Glutamatergic neuron (in vitro differentiated cells): ENCODE data around the gene HRH2. TPM values are rescaled to one million over a fixed set of nuclear protein-coding genes. Genes with fewer than 3 reads are reported as not detected.

Experiments
- DNase-seq: peaks from one replicate; pipeline ENCODE4 v3.0.0; 2022
- H3K27ac Mint-ChIP-seq: one replicate; pipeline ENCODE4 v1.8.0; 2020; ENCODE audit warnings: mild to moderate bottlenecking, mixed read lengths, inconsistent platforms; ENCODE audit not compliant: unreplicated experiment
- H3K27me3 Mint-ChIP-seq: one replicate; pipeline ENCODE4 v1.8.0; 2020; ENCODE audit warnings: mild to moderate bottlenecking, moderate library complexity, mixed read lengths, inconsistent platforms; ENCODE audit not compliant: unreplicated experiment
- H3K36me3 Mint-ChIP-seq: one replicate; pipeline ENCODE4 v1.8.0; 2020; ENCODE audit warnings: mild to moderate bottlenecking, mixed read lengths, inconsistent platforms; ENCODE audit not compliant: unreplicated experiment
- H3K4me1 Mint-ChIP-seq: one replicate; pipeline ENCODE4 v1.8.0; 2020; ENCODE audit warnings: mild to moderate bottlenecking, low read depth, mixed read lengths, inconsistent platforms; ENCODE audit not compliant: unreplicated experiment
- H3K4me3 Mint-ChIP-seq: one replicate; pipeline ENCODE4 v1.8.0; 2020; ENCODE audit warnings: mild to moderate bottlenecking, mixed read lengths, inconsistent platforms; ENCODE audit not compliant: unreplicated experiment
- H3K9me3 Mint-ChIP-seq: one replicate; pipeline ENCODE4 v1.8.0; 2020; ENCODE audit warnings: mild to moderate bottlenecking, moderate library complexity, mixed read lengths, inconsistent platforms; ENCODE audit not compliant: unreplicated experiment
- total RNA-seq: library from RNA; stranded (reverse); fragmentation: NEBNext Ultra II Directional; extraction: Animal tissue kit (Norgen Biotek cat#: 25700); gene quantifications from one replicate; pipeline ENCODE4 v1.2.1, GENCODE V29; 2021; ENCODE audit not compliant: unreplicated experiment
- TF ChIP-seq, protein P1 (sequence below): fragments of 200-600 bp; sonication (generic); IDR thresholded peaks from one replicate; pipeline ENCODE4 v1.5.0; 2021; ENCODE audit not compliant: partially characterized antibody, unreplicated experiment

HRH2 gene
- total RNA-seq, 1 donor from 2014 or later, result not detected

DNA sequence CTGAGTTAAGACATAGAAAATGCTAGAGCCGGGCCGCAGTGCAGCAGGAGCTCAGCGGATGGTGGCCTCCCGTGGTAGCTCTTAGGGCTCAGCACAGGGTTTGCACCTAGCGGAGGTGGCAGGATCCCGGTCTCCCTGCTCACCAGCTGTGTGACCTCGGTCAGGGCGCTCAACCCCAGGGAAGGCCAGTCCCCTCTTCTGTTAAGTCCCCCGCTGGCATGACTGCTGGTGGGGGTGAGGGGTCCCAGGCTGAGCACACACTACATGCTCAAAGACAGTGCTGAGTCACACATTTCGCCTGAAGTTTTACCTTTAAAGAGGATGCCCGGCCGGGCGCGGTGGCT, 39.0 kb downstream of the HRH2 start:
- Mint-ChIP-seq H3K4me3 (no peak overlapping the region), H3K36me3 (no peaks in the 10 kb centered on the region), H3K4me1 (peaks cover 3% of the 10 kb centered on the region), H3K27me3 (no peaks in the 10 kb centered on the region), H3K9me3 (no peaks in the 10 kb centered on the region), H3K27ac (no peak overlapping the region)
- TF ChIP-seq, protein P1, sequence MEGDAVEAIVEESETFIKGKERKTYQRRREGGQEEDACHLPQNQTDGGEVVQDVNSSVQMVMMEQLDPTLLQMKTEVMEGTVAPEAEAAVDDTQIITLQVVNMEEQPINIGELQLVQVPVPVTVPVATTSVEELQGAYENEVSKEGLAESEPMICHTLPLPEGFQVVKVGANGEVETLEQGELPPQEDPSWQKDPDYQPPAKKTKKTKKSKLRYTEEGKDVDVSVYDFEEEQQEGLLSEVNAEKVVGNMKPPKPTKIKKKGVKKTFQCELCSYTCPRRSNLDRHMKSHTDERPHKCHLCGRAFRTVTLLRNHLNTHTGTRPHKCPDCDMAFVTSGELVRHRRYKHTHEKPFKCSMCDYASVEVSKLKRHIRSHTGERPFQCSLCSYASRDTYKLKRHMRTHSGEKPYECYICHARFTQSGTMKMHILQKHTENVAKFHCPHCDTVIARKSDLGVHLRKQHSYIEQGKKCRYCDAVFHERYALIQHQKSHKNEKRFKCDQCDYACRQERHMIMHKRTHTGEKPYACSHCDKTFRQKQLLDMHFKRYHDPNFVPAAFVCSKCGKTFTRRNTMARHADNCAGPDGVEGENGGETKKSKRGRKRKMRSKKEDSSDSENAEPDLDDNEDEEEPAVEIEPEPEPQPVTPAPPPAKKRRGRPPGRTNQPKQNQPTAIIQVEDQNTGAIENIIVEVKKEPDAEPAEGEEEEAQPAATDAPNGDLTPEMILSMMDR, result peak; percentile 0
- no peak for DNase-seq

DNA sequence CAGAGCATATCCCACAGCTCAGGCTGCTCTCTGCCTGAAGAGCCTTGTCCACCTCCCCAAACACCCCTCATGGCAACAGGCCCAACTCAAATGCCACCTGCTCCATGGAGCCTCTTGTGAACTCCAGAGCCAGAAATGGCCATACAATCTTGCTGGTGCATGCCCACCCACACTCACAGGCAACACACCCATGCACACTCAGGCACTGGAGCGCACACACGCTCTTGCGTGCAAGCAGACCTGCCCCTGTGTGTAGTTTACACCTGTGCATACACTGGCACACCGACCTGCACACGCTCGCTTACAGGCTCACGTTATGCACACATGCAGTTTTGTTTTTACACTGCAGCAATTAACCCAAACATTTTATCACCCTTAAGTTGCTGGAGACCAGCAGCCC, 40.0 kb downstream of the HRH2 start:
- Mint-ChIP-seq H3K27me3 (no peaks in the 10 kb centered on the region), H3K4me3 (no peak overlapping the region), H3K4me1 (peaks cover 3% of the 10 kb centered on the region), H3K27ac (no peak overlapping the region), H3K36me3 (no peaks in the 10 kb centered on the region), H3K9me3 (no peaks in the 10 kb centered on the region)
- TF ChIP-seq, protein P1, result no peak
- DNase-seq, result no peak

DNA sequence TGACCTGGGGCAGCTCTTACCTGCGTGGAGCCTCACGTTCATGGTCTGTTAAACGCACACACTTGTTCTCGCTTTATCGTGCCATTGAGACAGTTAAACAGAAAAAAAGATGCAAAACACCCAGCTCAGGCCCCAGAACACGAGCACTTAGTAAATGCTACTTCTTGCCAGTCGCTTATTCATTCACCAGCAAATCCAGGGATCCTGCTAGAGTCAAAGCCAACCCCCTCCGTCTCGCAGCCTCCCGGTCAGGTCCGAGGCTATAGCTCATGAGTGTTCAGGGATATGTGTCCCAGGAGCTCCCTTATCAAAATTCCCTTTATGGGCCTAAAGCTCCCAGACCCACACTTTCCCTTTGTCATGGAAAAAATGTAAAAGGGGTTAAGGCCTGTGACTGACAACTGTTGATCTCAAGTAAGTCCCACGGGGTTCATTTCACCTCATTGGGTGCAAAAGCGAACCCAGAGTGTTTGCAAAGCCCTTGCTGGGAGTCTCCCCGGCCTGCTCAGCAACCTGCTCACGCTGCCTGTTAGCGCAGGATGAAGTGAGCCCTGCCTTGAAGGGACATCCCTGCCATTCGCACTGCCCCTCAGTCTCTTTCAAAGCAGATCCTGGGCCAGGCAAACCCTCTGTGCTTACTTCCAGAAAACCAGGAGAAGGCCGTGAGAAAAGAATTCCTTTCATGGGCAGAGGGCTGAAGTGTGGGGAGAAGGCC, 40.7 kb downstream of the HRH2 start:
- Mint-ChIP-seq H3K9me3 (no peaks in the 10 kb centered on the region), H3K4me3 (no peak overlapping the region), H3K27ac (no peak overlapping the region), H3K27me3 (no peaks in the 10 kb centered on the region), H3K4me1 (peaks cover 3% of the 10 kb centered on the region), H3K36me3 (peaks cover 5% of the 10 kb centered on the region)
- TF ChIP-seq, protein P1, result no peak
- no peak for DNase-seq

DNA sequence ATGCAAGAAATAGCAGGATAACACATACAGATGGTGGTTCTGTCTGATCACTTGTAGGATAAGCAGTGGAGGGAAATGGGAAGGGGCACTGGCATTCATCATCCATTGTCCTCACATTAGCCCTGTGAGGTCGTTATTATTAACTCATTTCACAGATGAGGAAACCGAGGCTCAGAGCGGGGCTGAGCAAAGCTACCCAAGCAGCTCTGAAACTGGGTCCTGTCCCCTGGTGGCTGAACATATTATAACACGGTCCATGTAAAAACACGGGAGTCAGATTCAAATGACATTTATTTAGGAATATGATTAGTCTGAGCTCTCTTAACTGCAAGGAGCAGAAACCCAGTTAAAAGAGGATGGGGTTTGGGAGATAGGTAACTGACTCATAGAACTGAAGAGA, 43.1 kb downstream of the HRH2 start:
- Mint-ChIP-seq H3K27me3 (no peaks in the 10 kb centered on the region), H3K27ac (no peak overlapping the region), H3K4me3 (no peak overlapping the region), H3K9me3 (peaks cover 2% of the 10 kb centered on the region), H3K4me1 (peaks cover 3% of the 10 kb centered on the region), H3K36me3 (peaks cover 6% of the 10 kb centered on the region)
- TF ChIP-seq, protein P1, result peak; percentile 60
- no peak for DNase-seq

DNA sequence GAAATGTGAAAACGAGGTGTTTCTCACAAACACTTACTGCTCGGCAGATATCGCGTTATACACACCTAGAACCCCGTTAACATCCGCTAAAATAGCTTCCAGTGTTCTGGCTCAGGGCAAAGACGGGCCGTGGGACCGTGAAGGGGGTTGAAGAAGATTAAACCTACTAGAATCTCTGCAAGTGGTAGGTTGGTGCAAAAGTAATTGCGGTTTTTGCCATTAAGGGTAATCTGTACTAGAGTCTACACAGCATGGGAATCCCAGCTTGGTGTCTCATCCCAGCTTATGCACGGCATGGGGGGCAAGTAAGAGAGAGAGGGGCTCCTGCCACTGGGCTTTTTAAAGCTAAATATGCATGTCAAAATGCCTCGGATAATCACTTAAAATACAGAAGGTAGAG, 43.9 kb downstream of the HRH2 start:
- peaks cover 2% of the 10 kb centered on the region for H3K9me3 Mint-ChIP-seq
- TF ChIP-seq, protein P1, result no peak
- peaks cover 6% of the 10 kb centered on the region for H3K36me3 Mint-ChIP-seq
- H3K4me3 Mint-ChIP-seq, result no peak overlapping the region
- no peak overlapping the region for H3K27ac Mint-ChIP-seq
- DNase-seq, result no peak
- H3K4me1 Mint-ChIP-seq, result peaks cover 3% of the 10 kb centered on the region
- no peaks in the 10 kb centered on the region for H3K27me3 Mint-ChIP-seq
